Measurements from ENCODE around the gene LCN12.

The LCN12 gene

DNA sequence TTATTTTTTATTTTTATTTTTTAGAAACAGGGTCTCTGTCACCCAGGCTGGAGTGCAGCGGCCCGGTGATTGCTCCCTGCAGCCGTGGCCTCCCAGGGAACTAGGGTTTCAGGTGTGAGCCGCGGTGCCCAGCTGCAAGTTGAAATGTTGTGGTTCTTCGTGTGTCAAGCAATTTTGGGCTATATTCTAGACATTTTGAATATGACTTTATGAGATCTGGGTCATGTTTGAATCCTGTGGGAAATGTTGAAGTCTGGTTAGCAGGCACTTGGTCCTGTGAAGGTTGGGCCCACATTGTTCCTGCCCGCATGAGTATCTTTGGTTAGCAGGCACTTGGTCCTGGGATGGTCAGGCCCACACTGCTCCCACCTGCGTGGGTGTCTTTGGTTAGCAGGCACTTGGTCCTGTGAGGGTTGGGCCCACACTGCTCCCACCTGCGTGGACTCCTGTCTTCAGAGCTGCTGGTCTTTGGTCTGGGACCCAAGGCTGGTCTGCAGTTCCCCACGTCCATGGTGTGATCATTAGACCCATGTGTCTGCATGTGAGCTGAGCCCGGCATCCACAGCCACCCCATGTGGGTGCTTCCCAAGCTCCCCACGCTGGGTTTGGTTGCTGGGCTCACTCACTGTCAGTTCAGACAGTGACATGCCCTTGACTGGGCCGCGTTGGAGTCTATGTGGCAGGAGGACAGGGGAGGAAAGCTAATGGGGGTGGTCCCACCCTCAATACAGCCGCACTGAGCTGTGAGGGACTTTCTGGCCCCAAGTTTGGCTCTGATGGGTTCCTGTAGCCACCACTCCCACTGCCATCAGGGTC lies 14.7 kb upstream of the LCN12 start:
- DNase-seq (ENCODE audit: insufficient read length, low spot score) (no peak), FAIRE-seq (no peak)
- TF ChIP-seq, protein P1, sequence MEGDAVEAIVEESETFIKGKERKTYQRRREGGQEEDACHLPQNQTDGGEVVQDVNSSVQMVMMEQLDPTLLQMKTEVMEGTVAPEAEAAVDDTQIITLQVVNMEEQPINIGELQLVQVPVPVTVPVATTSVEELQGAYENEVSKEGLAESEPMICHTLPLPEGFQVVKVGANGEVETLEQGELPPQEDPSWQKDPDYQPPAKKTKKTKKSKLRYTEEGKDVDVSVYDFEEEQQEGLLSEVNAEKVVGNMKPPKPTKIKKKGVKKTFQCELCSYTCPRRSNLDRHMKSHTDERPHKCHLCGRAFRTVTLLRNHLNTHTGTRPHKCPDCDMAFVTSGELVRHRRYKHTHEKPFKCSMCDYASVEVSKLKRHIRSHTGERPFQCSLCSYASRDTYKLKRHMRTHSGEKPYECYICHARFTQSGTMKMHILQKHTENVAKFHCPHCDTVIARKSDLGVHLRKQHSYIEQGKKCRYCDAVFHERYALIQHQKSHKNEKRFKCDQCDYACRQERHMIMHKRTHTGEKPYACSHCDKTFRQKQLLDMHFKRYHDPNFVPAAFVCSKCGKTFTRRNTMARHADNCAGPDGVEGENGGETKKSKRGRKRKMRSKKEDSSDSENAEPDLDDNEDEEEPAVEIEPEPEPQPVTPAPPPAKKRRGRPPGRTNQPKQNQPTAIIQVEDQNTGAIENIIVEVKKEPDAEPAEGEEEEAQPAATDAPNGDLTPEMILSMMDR (IDR thresholded peaks at IDR 0.05; ENCODE audit: insufficient read depth, missing control alignments), result no peak

DNA sequence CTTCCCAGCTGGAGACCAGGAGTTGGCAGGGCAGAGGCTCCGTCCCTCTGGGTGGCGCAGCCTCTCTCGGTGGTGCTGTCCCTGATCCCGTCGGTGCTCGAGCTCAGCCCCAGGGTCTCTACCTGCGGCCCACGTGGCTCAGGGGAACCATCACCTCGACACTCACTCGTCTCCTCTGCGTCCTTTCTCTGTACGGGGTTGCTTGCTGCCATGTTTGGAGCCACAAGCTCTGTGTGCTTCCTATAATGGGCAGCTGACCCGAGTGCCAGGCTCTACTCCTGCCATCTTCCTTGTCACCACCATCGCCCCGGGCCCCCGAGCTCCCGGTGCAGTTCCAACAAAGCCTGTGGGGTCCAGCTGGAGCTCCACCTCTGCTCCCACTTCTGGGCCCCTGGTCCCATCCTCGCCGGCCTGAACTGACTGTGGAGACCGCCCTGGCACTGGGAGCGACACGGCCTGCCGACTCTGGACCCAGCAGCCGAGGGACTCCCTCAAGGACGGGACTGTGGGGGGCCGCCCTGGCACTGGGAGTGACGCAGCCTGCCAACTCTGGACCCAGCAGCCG lies 12.6 kb upstream of the LCN12 start:
- DNase-seq (ENCODE audit: insufficient read length, low spot score) (no peak), FAIRE-seq (no peak)
- TF ChIP-seq, protein P1 (IDR thresholded peaks at IDR 0.05; ENCODE audit: insufficient read depth, missing control alignments), result no peak

DNA sequence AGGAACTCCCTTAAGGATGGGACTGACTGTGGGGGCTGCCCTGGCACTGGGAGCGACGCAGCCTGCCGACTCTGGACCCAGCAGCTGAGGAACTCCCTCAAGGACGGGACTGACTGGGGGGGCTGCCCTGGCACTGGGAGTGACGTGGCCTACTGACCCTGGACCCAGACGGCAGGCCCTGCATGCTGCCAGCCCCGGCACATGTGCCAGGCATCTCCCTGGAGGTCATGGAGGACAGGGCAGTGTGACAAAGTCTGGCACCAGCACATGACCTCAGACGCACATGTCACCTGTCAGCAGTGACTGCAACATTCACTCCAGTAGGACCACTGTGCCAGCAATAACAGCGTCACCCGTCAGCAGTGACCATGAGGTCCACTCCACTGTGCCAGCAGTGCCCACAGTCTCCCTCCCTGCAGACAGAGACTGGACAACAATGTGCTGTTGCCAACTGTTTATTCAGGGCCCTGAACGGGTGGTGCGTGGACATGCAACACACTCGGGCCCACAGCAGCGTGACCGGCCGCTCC lies 12.0 kb upstream of the LCN12 start:
- FAIRE-seq, result no peak
- TF ChIP-seq, protein P1 (IDR thresholded peaks at IDR 0.05; ENCODE audit: insufficient read depth, missing control alignments), result no peak
- no peak for DNase-seq (ENCODE audit: insufficient read length, low spot score)

DNA sequence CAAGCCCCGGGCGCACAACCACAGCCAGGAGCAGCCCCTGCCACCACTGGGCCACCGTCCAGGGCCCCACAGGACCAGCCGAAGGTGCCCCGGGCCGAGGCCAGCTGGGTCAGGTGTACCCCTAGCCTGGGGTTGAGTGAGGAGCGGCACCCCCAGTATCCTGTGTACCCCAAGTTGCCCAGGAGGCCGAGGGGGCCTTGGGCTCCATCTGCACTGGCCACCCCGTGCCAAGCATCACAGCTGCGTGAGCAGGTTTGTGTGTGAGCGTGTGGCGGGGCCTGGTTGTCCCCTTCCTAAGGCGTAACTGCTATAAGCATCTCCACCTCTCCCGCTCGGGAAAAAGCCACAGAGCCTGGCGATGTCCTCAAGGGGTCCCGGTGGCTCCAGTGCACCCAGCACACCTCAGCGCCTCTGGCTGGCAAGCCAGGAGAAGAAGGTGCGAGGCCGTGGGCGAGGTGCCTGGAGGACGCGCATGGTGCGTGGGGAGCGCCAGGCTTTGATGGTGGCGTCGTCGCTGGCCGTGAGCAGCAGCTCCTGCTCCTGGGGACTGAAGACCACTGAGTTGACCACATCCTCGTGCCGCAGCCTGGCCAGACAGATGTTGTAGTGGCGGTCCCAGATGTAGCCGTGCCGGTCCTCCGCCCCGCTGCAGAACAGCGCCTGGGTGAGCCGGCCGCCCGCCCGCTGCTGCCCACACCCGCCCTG lies 11.4 kb upstream of the LCN12 start:
- FAIRE-seq, result no peak
- TF ChIP-seq, protein P1 (IDR thresholded peaks at IDR 0.05; ENCODE audit: insufficient read depth, missing control alignments), result no peak
- DNase-seq (ENCODE audit: insufficient read length, low spot score), result no peak

DNA sequence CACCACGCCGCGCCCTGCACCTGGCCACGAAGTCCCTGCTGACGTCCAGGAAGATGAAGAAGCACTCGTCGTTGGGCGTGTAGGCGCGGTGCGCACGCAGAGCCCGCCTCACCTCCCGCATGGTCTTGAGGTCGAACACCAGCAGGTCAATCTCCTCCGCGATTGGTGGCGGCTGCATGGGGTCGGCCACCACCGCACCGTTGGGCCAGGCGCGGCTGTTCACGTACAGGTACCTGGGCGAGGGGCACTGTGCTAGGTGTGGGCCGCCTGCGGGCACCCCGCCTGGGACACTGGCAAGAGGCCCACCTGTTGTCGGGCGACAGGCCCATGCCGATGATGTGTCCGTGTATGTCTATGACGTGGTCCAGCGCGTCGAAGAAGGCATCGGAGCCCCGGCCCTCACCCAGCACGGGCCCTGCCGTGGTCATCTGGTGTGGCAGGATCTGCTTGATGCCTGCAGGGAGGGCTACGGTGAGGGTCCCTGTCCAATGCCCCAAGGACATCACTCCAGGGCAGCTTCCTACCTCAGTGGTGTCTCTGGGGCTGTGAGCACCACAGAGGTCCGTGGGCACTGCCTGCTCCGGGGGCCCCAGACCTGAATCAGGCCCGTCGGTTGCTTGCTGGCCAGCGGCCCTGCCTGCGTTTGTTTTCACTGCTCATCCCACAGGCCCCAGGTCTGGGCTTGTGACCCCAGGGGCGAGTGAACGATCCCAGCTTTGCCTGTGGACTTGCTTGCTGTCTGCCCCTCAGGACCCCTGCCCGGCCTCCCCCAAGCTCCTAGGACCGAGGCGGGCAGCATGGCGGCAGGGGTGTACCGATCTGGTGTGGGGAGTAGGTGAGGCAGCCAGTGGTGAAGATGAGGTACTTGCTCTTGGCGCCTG lies 10.6 kb upstream of the LCN12 start:
- no peak for FAIRE-seq
- TF ChIP-seq, protein P1 (IDR thresholded peaks at IDR 0.05; ENCODE audit: insufficient read depth, missing control alignments), result no peak
- no peak for DNase-seq (ENCODE audit: insufficient read length, low spot score)

DNA sequence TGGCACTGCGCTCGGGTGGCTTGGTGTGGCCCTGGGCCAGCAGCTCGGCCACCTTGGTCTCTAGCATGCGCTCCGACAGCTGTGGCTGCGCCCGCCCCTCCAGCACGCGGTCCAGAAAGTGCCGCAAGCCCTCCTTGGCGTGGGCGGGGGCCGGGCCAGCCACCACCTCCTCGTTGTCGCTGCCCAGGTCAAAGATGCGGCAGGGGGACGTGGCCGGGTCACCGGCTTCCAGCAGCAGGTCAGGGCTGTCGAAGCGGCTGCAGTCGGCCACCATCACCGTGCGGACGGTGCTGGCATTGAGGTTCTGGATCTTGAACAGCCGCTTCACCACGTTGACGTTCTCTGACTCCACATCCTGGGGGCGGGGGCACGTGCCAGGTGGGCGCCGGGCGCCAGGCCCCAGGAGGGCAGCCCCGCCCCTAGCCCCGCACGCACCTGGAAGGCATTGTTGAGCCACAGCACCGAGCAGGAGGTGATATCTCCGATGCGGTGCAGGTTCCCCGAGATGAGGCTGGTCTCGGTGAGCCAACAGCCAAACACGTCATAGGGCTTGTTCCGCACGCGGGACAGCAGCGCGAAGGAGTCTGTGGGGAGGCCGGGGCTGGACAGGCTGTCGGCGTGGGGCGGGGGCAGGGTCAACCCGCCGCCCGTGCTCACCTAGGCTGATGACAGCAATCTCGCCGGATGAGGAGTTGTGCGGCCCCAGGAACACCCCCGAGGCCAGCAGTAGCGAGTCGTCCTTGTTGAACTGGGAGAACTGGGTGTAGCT lies 9.8 kb upstream of the LCN12 start:
- FAIRE-seq (no peak), DNase-seq (ENCODE audit: insufficient read length, low spot score) (no peak)
- TF ChIP-seq, protein P1 (IDR thresholded peaks at IDR 0.05; ENCODE audit: insufficient read depth, missing control alignments), result no peak
